GM12878 (cell line): ENCODE measurements around the gene DERL3. TPM values are rescaled to one million over a fixed set of nuclear protein-coding genes. Genes with fewer than 3 reads are reported as not detected.

Source experiments
- ATAC-seq: fragments of 200-7000 bp; cut with Tn5 transposase; 3 replicates; pipeline ENCODE4 v1.9.1; 2020; ENCODE audit warnings: mild to moderate bottlenecking, moderate library complexity
- BruUV-seq: library from RNA; stranded (reverse); fragments of 400-500 nt; replicated peaks from 2 replicates; lab custom pipeline; 2021; lab: Mats Ljungman, UMichigan
- CTCF ChIA-PET: fragments of 300-600 bp; sonication (Branson Sonifier 250); formaldehyde crosslinking; extraction: SDS; loops from one replicate; lab custom pipeline; 2021; ENCODE audit warnings: inconsistent platforms; lab: Yijun Ruan, JAX
- POLR2A ChIA-PET: fragments of 350-600 bp; formaldehyde crosslinking; extraction: SDS; loops from one replicate; lab custom pipeline; 2021; ENCODE audit warnings: inconsistent platforms; lab: Charles Lee
- RAD21 ChIA-PET: fragments of 300-600 bp; sonication (Branson Sonifier 250); formaldehyde crosslinking; loops from one replicate; lab custom pipeline; 2023; ENCODE audit warnings: antibody characterized with exemption; ENCODE audit not compliant: unreplicated experiment; lab: Charles Lee
- SMC1A ChIA-PET: fragments of 300-600 bp; sonication (Branson Sonifier 250); formaldehyde crosslinking; loops from one replicate; lab custom pipeline; 2023; ENCODE audit not compliant: unreplicated experiment, uncharacterized antibody; lab: Charles Lee
- DNase-seq: peaks from one replicate; pipeline ENCODE4 v3.0.0-alpha.2; 2011; ENCODE audit warnings: low read depth, low spot score
- FAIRE-seq: peaks from 3 replicates; lab custom pipeline; 2011; peaks lifted over from hg19 to GRCh38; lab: Jason Lieb, UNC
- H2AFZ ChIP-seq: 2 replicates; pipeline ENCODE4 v1.6.0; 2011; ENCODE audit warnings: low read depth, low read length, control low read depth; ENCODE audit not compliant: control insufficient read depth
- H3K27ac ChIP-seq: 2 replicates; pipeline ENCODE4 v1.5.1; 2011; ENCODE audit warnings: control low read depth; ENCODE audit not compliant: control insufficient read depth, insufficient read depth
- H3K27me3 ChIP-seq, 2 experiments: replicated peaks in 1 of 2; 2 replicates each; pipeline versions ENCODE4 v1.6.0 to v1.6.1; 2011; ENCODE audit warnings: low read length in 1 of 2; ENCODE audit not compliant: control insufficient read depth in 2 of 2, insufficient read depth in 2 of 2
- H3K36me3 ChIP-seq, 2 experiments: 2 replicates each; pipeline ENCODE4 v1.5.1; 2011; ENCODE audit warnings: low read length in 1 of 2; ENCODE audit not compliant: control insufficient read depth in 2 of 2, insufficient read depth in 2 of 2
- H3K4me1 ChIP-seq: 2 replicates; pipeline ENCODE4 v1.6.1; 2011; ENCODE audit warnings: mild to moderate bottlenecking, low read length, moderate library complexity, mixed read lengths; ENCODE audit not compliant: control insufficient read depth, insufficient read depth
- H3K4me2 ChIP-seq: 2 replicates; pipeline ENCODE4 v1.6.0; 2011; ENCODE audit warnings: control low read depth; ENCODE audit not compliant: control insufficient read depth, insufficient read depth
- H3K4me3 ChIP-seq: fragments of 200-600 bp; sonication (generic); 2 replicates; pipeline ENCODE4 v1.5.1; 2016
- H3K79me2 ChIP-seq: 2 replicates; pipeline ENCODE4 v1.6.0; 2011; ENCODE audit warnings: low read length; ENCODE audit not compliant: control insufficient read depth, insufficient read depth
- H3K9ac ChIP-seq: 2 replicates; pipeline ENCODE4 v1.8.0; 2011; ENCODE audit warnings: low read length, control low read depth, mixed read lengths; ENCODE audit not compliant: control insufficient read depth, insufficient read depth
- H3K9me3 ChIP-seq: replicated peaks from 3 replicates; pipeline ENCODE4 v1.5.1; 2011; ENCODE audit warnings: mild to moderate bottlenecking, low read length; ENCODE audit not compliant: control insufficient read depth, insufficient read depth
- H4K20me1 ChIP-seq: 2 replicates; pipeline ENCODE4 v1.6.0; 2011; ENCODE audit not compliant: control insufficient read depth, insufficient read depth
- POLR2A ChIP-seq: IDR thresholded peaks from 2 replicates; pipeline ENCODE4 v1.6.1; 2011; ENCODE audit warnings: low read depth, mild to moderate bottlenecking, low read length
- TAF1 ChIP-seq: IDR thresholded peaks from 2 replicates; pipeline ENCODE4 v1.6.1; 2011; ENCODE audit warnings: mild to moderate bottlenecking, low read depth, low read length, borderline replicate concordance
- ZNF274 ChIP-seq: IDR thresholded peaks from one replicate; pipeline ENCODE4 v1.8.0; 2011; ENCODE audit not compliant: insufficient read length, insufficient read depth
- WGBS: methylation state at CpG from one replicate; pipeline ENCODE4 v1.1.6; 2016; ENCODE audit warnings: low lambda C conversion rate; ENCODE audit not compliant: insufficient replicate concordance, insufficient coverage; ENCODE audit errors: missing lambda C conversion rate; 5-methylcytosine and 5-hydroxymethylcytosine counted together
- in situ Hi-C: fragments of 300-500 bp; cut with MboI; formaldehyde crosslinking; loops from 9 replicates; pipeline ENCODE4 v1.14.3; 2018; ENCODE audit warnings: mixed read lengths
- intact Hi-C: fragments of 100-400 bp; cut with micrococcal nuclease; formaldehyde crosslinking; loops from one replicate; pipeline ENCODE4 v1.14.2; 2022; ENCODE audit not compliant: unreplicated experiment
- polyA plus RNA-seq, 11 experiments: library from polyadenylated mRNA; depleted of rRNA in 4 of 11; unstranded in 6 of 11; stranded (reverse) in 5 of 11; fragments of >200 nt; fragmentation: Nextera tagmentation in 4 of 11; fragmentation: Illumina TruSeq in 1 of 11; extraction: Ambion mirVana in 4 of 11; extraction: Trizol in 1 of 11; gene quantifications; 1 replicate in 1 of 11; 2 replicates in 10 of 11; pipeline versions ENCODE4 v1.2.1 to v1.2.3, GENCODE V29; 2011 to 2016; ENCODE audit warnings: inconsistent platforms in 2 of 11, missing spikeins in 2 of 11, low read depth in 1 of 11
- total RNA-seq, 4 experiments: library from RNA; depleted of rRNA in 3 of 4; stranded (reverse); fragments of >200 nt in 3 of 4; fragmentation: Illumina TruSeq in 1 of 4; extraction: Trizol in 1 of 4; gene quantifications; 2 replicates each; pipeline versions ENCODE4 v1.2.1 to v1.2.3, GENCODE V29; 2013 to 2021

The DERL3 gene
- total and polyA plus RNA-seq, 10 of the 15 experiments (the other 5 are each of a cell fraction or from before 2014, with no cell fraction given), result 4.1 to 52.4 (median 14.1) TPM

- Histone ChIP-seq H3K4me2 (no peak overlapping the region), H3K27ac (no peak overlapping the region), H3K9ac (no peak overlapping the region), H3K4me3 (no peak overlapping the region), H3K4me1 (peaks cover 14% of the 10 kb centered on the region), H3K79me2 (peaks cover 2% of the 10 kb centered on the region), H3K9me3 (no peaks in the 10 kb centered on the region), H3K36me3 (peaks cover 22 to 44% of the 10 kb centered on the region in 2 experiments), H4K20me1 (peaks cover 2% of the 10 kb centered on the region; the same call in 1 of the 2 replicates), H2AFZ (no peak overlapping the region), H3K27me3 (no peaks in the 10 kb centered on the region)
- DNase-seq, result no peak
- ChIA-PET CTCF (no interaction called here), SMC1A (no interaction called here), RAD21 (no interaction called here), POLR2A (no interaction called here)
- in situ Hi-C loops (no loop called here), intact Hi-C loops (no loop called here)
- no TSS peak for BruUV-seq
- TF ChIP-seq POLR2A (0 out of 2 replicates have a peak, but pooled peaks have one; percentile 49), TAF1 (no peak)
- no peak for ATAC-seq
- FAIRE-seq, result no peak
- 94% methylated on average over 13 of the region's 13 CpGs for WGBS
These were observed 4.9 kb downstream of the DERL3 start for GRCh38 chr22:23833911-23834317.

- peaks cover 2% of the 10 kb centered on the region; the same call in 1 of the 2 replicates for H4K20me1 ChIP-seq
- H3K27ac ChIP-seq, result no peak overlapping the region
- ATAC-seq, result no peak
- no peaks in the 10 kb centered on the region for H3K27me3 ChIP-seq
- H3K79me2 ChIP-seq, result peaks cover 2% of the 10 kb centered on the region
- no peak overlapping the region for H2AFZ ChIP-seq
- no peaks in the 10 kb centered on the region for H3K9me3 ChIP-seq
- BruUV-seq, result no TSS peak
- SMC1A ChIA-PET, result no interaction called here
- WGBS, result 92% methylated on average over 16 of the region's 16 CpGs
- H3K4me2 ChIP-seq, result no peak overlapping the region
- in situ Hi-C loops (no loop called here), intact Hi-C loops (no loop called here)
- peaks cover 12% of the 10 kb centered on the region for H3K4me1 ChIP-seq
- no peak for FAIRE-seq
- DNase-seq, result no peak
- POLR2A ChIA-PET, result interaction anchor here (1.0 kb wide), 1 partner anchor 10 kb away, joined by 3 read pairs; no protein-coding TSS in a partner anchor
- no peak overlapping the region for H3K9ac ChIP-seq
- no peak overlapping the region for H3K4me3 ChIP-seq
- RAD21 ChIA-PET, result no interaction called here
- CTCF ChIA-PET, result no interaction called here
- peak; percentile 25 for TF ChIP-seq POLR2A
- TF ChIP-seq ZNF274, result no peak
- H3K36me3 ChIP-seq, result peaks cover 26 to 50% of the 10 kb centered on the region in 2 experiments
These were observed 5.6 kb downstream of the DERL3 start for GRCh38 chr22:23833017-23833751.
